ENCODE measurements around the gene TRIM32.

The TRIM32 gene

DNA sequence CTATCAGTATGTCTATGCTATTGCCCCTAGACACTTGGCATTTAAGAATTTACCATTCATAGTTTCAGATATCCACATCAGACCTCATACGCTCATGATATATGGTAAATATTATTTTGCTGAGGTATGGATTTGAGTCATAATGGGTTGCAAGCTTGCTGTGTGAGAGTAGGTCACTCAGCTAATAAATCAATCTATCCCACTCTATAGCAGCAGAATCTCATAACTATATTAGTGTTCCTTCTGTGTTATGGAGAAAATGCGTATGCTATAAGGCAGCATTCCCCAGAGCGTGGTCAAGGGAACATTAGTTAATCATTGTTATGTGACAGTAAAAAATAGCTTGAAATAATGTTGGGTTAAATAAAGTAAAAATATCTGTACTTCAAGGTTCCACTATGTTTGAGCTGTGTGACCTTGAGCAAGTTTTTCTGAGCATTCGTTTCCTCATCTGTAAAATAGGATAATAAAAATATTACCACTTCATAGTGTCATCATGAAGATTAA, 7.7 kb downstream of the TRIM32 start:
- H3K36me3 ChIP-seq (ENCODE audit: insufficient read depth, low read length): peaks cover 36% of the 10 kb centered on the region
- H3K27me3 ChIP-seq (ENCODE audit: insufficient read depth, low read length): no peaks in the 10 kb centered on the region
- H3K79me2 ChIP-seq (ENCODE audit: insufficient read depth, low read length): peaks cover 14% of the 10 kb centered on the region
- H3K4me1 ChIP-seq (ENCODE audit: insufficient read depth, low read length, severe bottlenecking): peaks cover 16% of the 10 kb centered on the region
- H2AFZ ChIP-seq (ENCODE audit: low read length): no peak overlapping the region
- H3K4me3 ChIP-seq (ENCODE audit: low read depth, low read length, poor library complexity, severe bottlenecking): no peak overlapping the region
- no peak overlapping the region for H3K9ac ChIP-seq (ENCODE audit: low read length)
- H3F3A ChIP-seq (ENCODE audit: insufficient read depth, low read length): no peaks in the 10 kb centered on the region
- H3K27ac ChIP-seq (ENCODE audit: low read depth, low read length, poor library complexity, severe bottlenecking): no peak overlapping the region
- no peak overlapping the region for H3K4me2 ChIP-seq (ENCODE audit: low read length)
- H3K9me3 ChIP-seq (ENCODE audit: low read length): no peaks in the 10 kb centered on the region
- H4K20me1 ChIP-seq (ENCODE audit: insufficient read depth, low read length): no peaks in the 10 kb centered on the region
- no peaks in the 10 kb centered on the region for H3K9me2 ChIP-seq (ENCODE audit: low read depth, low read length)
- no peak for TF ChIP-seq EZH2 (IDR thresholded peaks at IDR 0.05; ENCODE audit: borderline replicate concordance, low read length)
- TF ChIP-seq, protein P1, sequence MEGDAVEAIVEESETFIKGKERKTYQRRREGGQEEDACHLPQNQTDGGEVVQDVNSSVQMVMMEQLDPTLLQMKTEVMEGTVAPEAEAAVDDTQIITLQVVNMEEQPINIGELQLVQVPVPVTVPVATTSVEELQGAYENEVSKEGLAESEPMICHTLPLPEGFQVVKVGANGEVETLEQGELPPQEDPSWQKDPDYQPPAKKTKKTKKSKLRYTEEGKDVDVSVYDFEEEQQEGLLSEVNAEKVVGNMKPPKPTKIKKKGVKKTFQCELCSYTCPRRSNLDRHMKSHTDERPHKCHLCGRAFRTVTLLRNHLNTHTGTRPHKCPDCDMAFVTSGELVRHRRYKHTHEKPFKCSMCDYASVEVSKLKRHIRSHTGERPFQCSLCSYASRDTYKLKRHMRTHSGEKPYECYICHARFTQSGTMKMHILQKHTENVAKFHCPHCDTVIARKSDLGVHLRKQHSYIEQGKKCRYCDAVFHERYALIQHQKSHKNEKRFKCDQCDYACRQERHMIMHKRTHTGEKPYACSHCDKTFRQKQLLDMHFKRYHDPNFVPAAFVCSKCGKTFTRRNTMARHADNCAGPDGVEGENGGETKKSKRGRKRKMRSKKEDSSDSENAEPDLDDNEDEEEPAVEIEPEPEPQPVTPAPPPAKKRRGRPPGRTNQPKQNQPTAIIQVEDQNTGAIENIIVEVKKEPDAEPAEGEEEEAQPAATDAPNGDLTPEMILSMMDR (IDR thresholded peaks at IDR 0.05; ENCODE audit: low read length): no peak

DNA sequence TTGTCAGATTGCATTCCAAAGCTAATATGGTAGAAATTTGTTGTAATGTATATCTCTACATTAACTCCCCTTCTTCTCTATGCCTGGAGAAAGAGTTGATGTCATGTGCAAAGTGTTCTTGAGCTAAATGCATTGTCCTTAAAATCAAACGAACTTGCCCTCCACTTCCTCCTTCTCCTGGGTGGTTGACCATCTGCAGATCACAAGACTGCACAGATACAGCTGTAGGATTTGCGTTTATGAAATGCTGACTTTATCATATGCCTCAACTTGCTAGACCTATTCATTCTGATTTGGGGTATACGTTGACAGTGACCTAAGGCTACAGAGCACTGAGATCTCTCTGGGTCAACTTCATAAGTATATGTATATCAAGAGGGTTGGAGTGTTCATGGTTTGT, 8.3 kb downstream of the TRIM32 start:
- Histone ChIP-seq H3K4me2 (ENCODE audit: low read length) (no peak overlapping the region), H3K4me3 (ENCODE audit: low read depth, low read length, poor library complexity, severe bottlenecking) (no peak overlapping the region), H2AFZ (ENCODE audit: low read length) (no peak overlapping the region), H4K20me1 (ENCODE audit: insufficient read depth, low read length) (no peaks in the 10 kb centered on the region), H3K36me3 (ENCODE audit: insufficient read depth, low read length) (peaks cover 42% of the 10 kb centered on the region), H3K27ac (ENCODE audit: low read depth, low read length, poor library complexity, severe bottlenecking) (no peak overlapping the region), H3K79me2 (ENCODE audit: insufficient read depth, low read length) (peaks cover 14% of the 10 kb centered on the region), H3K9ac (ENCODE audit: low read length) (no peak overlapping the region), H3K27me3 (ENCODE audit: insufficient read depth, low read length) (no peaks in the 10 kb centered on the region), H3K9me3 (ENCODE audit: low read length) (no peaks in the 10 kb centered on the region), H3F3A (ENCODE audit: insufficient read depth, low read length) (no peaks in the 10 kb centered on the region), H3K9me2 (ENCODE audit: low read depth, low read length) (no peaks in the 10 kb centered on the region), H3K4me1 (ENCODE audit: insufficient read depth, low read length, severe bottlenecking) (peaks cover 16% of the 10 kb centered on the region)
- no peak for TF ChIP-seq EZH2 (IDR thresholded peaks at IDR 0.05; ENCODE audit: borderline replicate concordance, low read length)
- TF ChIP-seq, protein P1 (IDR thresholded peaks at IDR 0.05; ENCODE audit: low read length): no peak

DNA sequence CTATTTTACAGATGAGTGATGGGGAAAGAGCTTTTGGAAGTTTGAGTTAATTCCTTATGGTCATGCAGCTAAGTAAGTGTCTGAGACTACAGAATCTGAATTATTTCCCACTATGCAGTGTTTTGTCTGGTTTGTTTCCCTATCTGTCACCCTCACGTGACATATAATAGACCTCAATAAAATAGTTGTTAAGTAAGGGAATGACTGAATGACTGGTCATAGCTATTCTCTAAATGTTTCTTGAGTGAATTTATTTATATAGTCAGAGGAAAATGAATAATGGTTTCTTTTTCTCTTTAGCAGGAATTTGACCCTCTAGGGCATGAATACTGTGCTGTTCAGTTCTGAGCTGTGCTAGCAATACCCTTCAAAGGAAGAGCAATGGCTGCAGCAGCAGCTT, 10.3 kb downstream of the TRIM32 start:
- Histone ChIP-seq H3K9ac (ENCODE audit: low read length) (no peak overlapping the region), H3K4me3 (ENCODE audit: low read depth, low read length, poor library complexity, severe bottlenecking) (no peak overlapping the region), H3K27ac (ENCODE audit: low read depth, low read length, poor library complexity, severe bottlenecking) (no peak overlapping the region), H3K4me2 (ENCODE audit: low read length) (no peak overlapping the region), H2AFZ (ENCODE audit: low read length) (no peak overlapping the region), H3K9me2 (ENCODE audit: low read depth, low read length) (no peaks in the 10 kb centered on the region), H3K27me3 (ENCODE audit: insufficient read depth, low read length) (no peaks in the 10 kb centered on the region), H3K9me3 (ENCODE audit: low read length) (no peaks in the 10 kb centered on the region), H3F3A (ENCODE audit: insufficient read depth, low read length) (no peaks in the 10 kb centered on the region), H3K4me1 (ENCODE audit: insufficient read depth, low read length, severe bottlenecking) (peaks cover 4% of the 10 kb centered on the region), H4K20me1 (ENCODE audit: insufficient read depth, low read length) (no peaks in the 10 kb centered on the region), H3K79me2 (ENCODE audit: insufficient read depth, low read length) (peaks cover 14% of the 10 kb centered on the region), H3K36me3 (ENCODE audit: insufficient read depth, low read length) (peaks cover 50% of the 10 kb centered on the region)
- no peak for TF ChIP-seq EZH2 (IDR thresholded peaks at IDR 0.05; ENCODE audit: borderline replicate concordance, low read length)
- TF ChIP-seq, protein P1 (IDR thresholded peaks at IDR 0.05; ENCODE audit: low read length): no peak

Data from OCI-LY1 (cell line).